GM18951 (cell line): Measurements from ENCODE around the gene HMX3.

ENCODE experiments used
- POLR2A ChIP-seq: IDR thresholded peaks from 4 replicates; pipeline ENCODE4 v1.6.1; 2011; ENCODE audit warnings: mild to moderate bottlenecking; ENCODE audit not compliant: insufficient read length, insufficient read depth; ENCODE audit errors: extremely low read depth
- in situ Hi-C: fragments of 300-500 bp; cut with MboI; formaldehyde crosslinking; loops from one replicate; pipeline ENCODE4 v1.12.0; 2022; ENCODE audit warnings: low sequenced_read_pairs, mixed read lengths, inconsistent platforms; ENCODE audit not compliant: unreplicated experiment

Gene HMX3

GRCh38 chr10:123147635-123148413 is 12.1 kb downstream of the HMX3 start, which contains the start of gene HMX2:
TSS of gene HMX2 (plus strand) at chr10:123148136. CDS start at chr10:123148379, 243 bp downstream.
- no peak for TF ChIP-seq POLR2A
- in situ Hi-C loops = no loop called here

- in situ Hi-C loops = no loop called here
- no peak for TF ChIP-seq POLR2A
These were observed 12.8 kb downstream of the HMX3 start for GRCh38 chr10:123148414-123149161.

- in situ Hi-C loops = no loop called here
- no peak for TF ChIP-seq POLR2A
These were observed 13.4 kb downstream of the HMX3 start for GRCh38 chr10:123149162-123149567.

- no peak for TF ChIP-seq POLR2A
- in situ Hi-C loops = loop anchor here (10.0 kb wide), 1 partner anchor 245 kb away; no protein-coding TSS in a partner anchor
These were observed 13.9 kb downstream of the HMX3 start for GRCh38 chr10:123149568-123150270.

GRCh38 chr10:123150271-123150985 is 14.7 kb downstream of the HMX3 start:
- no peak for TF ChIP-seq POLR2A
- in situ Hi-C loops = loop anchor here (10.0 kb wide), 1 partner anchor 244 kb away; no protein-coding TSS in a partner anchor

- in situ Hi-C loops = loop anchor here (10.0 kb wide), 1 partner anchor 244 kb away; no protein-coding TSS in a partner anchor
- no peak for TF ChIP-seq POLR2A
These were observed 15.4 kb downstream of the HMX3 start for GRCh38 chr10:123150986-123151736.

- in situ Hi-C loops = loop anchor here (10.0 kb wide), 1 partner anchor 243 kb away; no protein-coding TSS in a partner anchor
- TF ChIP-seq POLR2A = no peak
These were observed 16.0 kb downstream of the HMX3 start for GRCh38 chr10:123151737-123152135.

GRCh38 chr10:123153486-123154091 is 17.8 kb downstream of the HMX3 start:
- in situ Hi-C loops = loop anchor here (10.0 kb wide), 1 partner anchor 241 kb away; no protein-coding TSS in a partner anchor
- no peak for TF ChIP-seq POLR2A

- in situ Hi-C loops = loop anchor here (10.0 kb wide), 1 partner anchor 241 kb away; no protein-coding TSS in a partner anchor
- peak; percentile 93 for TF ChIP-seq POLR2A
These were observed 18.4 kb downstream of the HMX3 start, which contains the start of gene BUB3 for GRCh38 chr10:123154092-123154710. TSS of gene BUB3 (plus strand) at chr10:123154402. CDS start at chr10:123154918, 516 bp downstream.

- in situ Hi-C loops = loop anchor here (10.0 kb wide), 1 partner anchor 240 kb away; no protein-coding TSS in a partner anchor
- no peak for TF ChIP-seq POLR2A
These were observed 19.1 kb downstream of the HMX3 start for GRCh38 chr10:123154711-123155505.

GRCh38 chr10:123156078-123156477 is 20.3 kb downstream of the HMX3 start:
- no peak for TF ChIP-seq POLR2A
- in situ Hi-C loops = loop anchor here (10.0 kb wide), 1 partner anchor 239 kb away; no protein-coding TSS in a partner anchor
